Karpas-422 (cell line): ENCODE measurements around the gene ZNF511. TPM values are rescaled to one million over a fixed set of nuclear protein-coding genes. Genes with fewer than 3 reads are reported as not detected.

Experiments
- DNase-seq: peaks from one replicate; pipeline ENCODE4 v3.0.0-alpha.2; 2015
- H2AFZ ChIP-seq: fragments of 200-600 bp; sonication (generic); 2 replicates; pipeline ENCODE4 v1.6.1; 2014; ENCODE audit warnings: antibody characterized with exemption, low read length, mixed read lengths
- H3K27ac ChIP-seq: fragments of 200-600 bp; sonication (generic); 2 replicates; pipeline ENCODE4 v1.5.1; 2014; ENCODE audit warnings: mild to moderate bottlenecking, low read length, moderate library complexity
- H3K27me3 ChIP-seq: fragments of 200-600 bp; sonication (generic); 2 replicates; pipeline ENCODE4 v1.6.1; 2014; ENCODE audit warnings: low read length, mixed read lengths
- H3K36me3 ChIP-seq: fragments of 200-600 bp; sonication (generic); 2 replicates; pipeline ENCODE4 v1.6.1; 2014; ENCODE audit warnings: low read length, mixed read lengths; ENCODE audit not compliant: insufficient read depth
- H3K4me1 ChIP-seq: fragments of 200-600 bp; sonication (generic); 2 replicates; pipeline ENCODE4 v1.6.1; 2014; ENCODE audit warnings: mild to moderate bottlenecking, low read length, mixed read lengths
- H3K4me2 ChIP-seq: fragments of 200-600 bp; sonication (generic); 2 replicates; pipeline ENCODE4 v1.6.1; 2014; ENCODE audit warnings: low read length, low read depth, mild to moderate bottlenecking; ENCODE audit not compliant: poor library complexity, severe bottlenecking
- H3K4me3 ChIP-seq: fragments of 200-600 bp; sonication (generic); 2 replicates; pipeline ENCODE4 v1.5.1; 2014; ENCODE audit warnings: mild to moderate bottlenecking, antibody characterized with exemption, low read length, mixed read lengths
- H3K79me2 ChIP-seq: fragments of 200-600 bp; sonication (generic); 2 replicates; pipeline ENCODE4 v1.6.1; 2014; ENCODE audit warnings: mild to moderate bottlenecking, low read length, mixed read lengths
- H3K9ac ChIP-seq: fragments of 200-600 bp; sonication (generic); 2 replicates; pipeline ENCODE4 v1.6.0; 2014; ENCODE audit warnings: low read length
- H3K9me2 ChIP-seq: fragments of 200-600 bp; sonication (generic), shearing (Covaris generic); replicated peaks from 2 replicates; pipeline ENCODE4 v1.6.0; 2014; ENCODE audit warnings: mild to moderate bottlenecking, low read length, moderate library complexity; ENCODE audit not compliant: insufficient read depth
- H3K9me3 ChIP-seq: fragments of 300-700, 200-600 bp; sonication (generic); 2 replicates; pipeline ENCODE4 v1.6.1; 2014; ENCODE audit warnings: low read length, mixed read lengths
- H4K20me1 ChIP-seq: fragments of 200-600 bp; sonication (generic); 2 replicates; pipeline ENCODE4 v1.6.1; 2014; ENCODE audit warnings: mild to moderate bottlenecking, antibody characterized with exemption, low read length, low read depth; ENCODE audit not compliant: insufficient read depth
- total RNA-seq: library from RNA; depleted of rRNA; stranded (reverse); fragments of >200 nt; shearing (Covaris generic); gene quantifications from 2 replicates; pipeline ENCODE4 v1.2.3, GENCODE V29; 2014; ENCODE audit warnings: low replicate concordance

The ZNF511 gene
- total RNA-seq, 1 experiment from 2014 or later = 14.0 TPM

GRCh38 chr10:133355991-133356390, 47.3 kb downstream of the ZNF511 start:
- no peak overlapping the region for H3K27ac ChIP-seq
- H3K27me3 ChIP-seq = no peaks in the 10 kb centered on the region
- H3K79me2 ChIP-seq = no peaks in the 10 kb centered on the region
- no peaks in the 10 kb centered on the region for H3K9me2 ChIP-seq
- H4K20me1 ChIP-seq = no peaks in the 10 kb centered on the region
- no peak for DNase-seq
- H3K9me3 ChIP-seq = no peaks in the 10 kb centered on the region
- H2AFZ ChIP-seq = no peak overlapping the region
- no peaks in the 10 kb centered on the region for H3K36me3 ChIP-seq
- no peak overlapping the region for H3K4me2 ChIP-seq
- H3K9ac ChIP-seq = no peak overlapping the region
- H3K4me1 ChIP-seq = peaks cover 5% of the 10 kb centered on the region; the same call in 1 of the 2 replicates
- no peak overlapping the region for H3K4me3 ChIP-seq

- Histone ChIP-seq H3K27ac (no peak overlapping the region), H2AFZ (no peak overlapping the region), H3K9me3 (no peaks in the 10 kb centered on the region), H3K9ac (no peak overlapping the region), H3K9me2 (no peaks in the 10 kb centered on the region), H3K4me1 (peaks cover 5% of the 10 kb centered on the region; the same call in 1 of the 2 replicates), H3K27me3 (no peaks in the 10 kb centered on the region), H3K4me2 (peak overlapping the region; percentile 7), H3K4me3 (no peak overlapping the region), H3K36me3 (no peaks in the 10 kb centered on the region), H4K20me1 (no peaks in the 10 kb centered on the region), H3K79me2 (no peaks in the 10 kb centered on the region)
- no peak for DNase-seq
Observed at GRCh38 chr10:133356549-133357284, 48.0 kb downstream of the ZNF511 start.

GRCh38 chr10:133357285-133358161, 48.8 kb downstream of the ZNF511 start, which contains the start of gene FUOM:
Gene FUOM, minus strand, starts transcription at chr10:133358019. Its CDS starts 12 bp downstream, at chr10:133358007.
- no peaks in the 10 kb centered on the region for H3K36me3 ChIP-seq
- H3K27me3 ChIP-seq = no peaks in the 10 kb centered on the region
- no peak within 1 kb of the TSS for H3K27ac ChIP-seq
- no peak within 1 kb of the TSS for H3K4me3 ChIP-seq
- H2AFZ ChIP-seq = no peak within 1 kb of the TSS
- peak within 1 kb of the TSS; percentile 7 for H3K4me2 ChIP-seq
- H3K9ac ChIP-seq = no peak within 1 kb of the TSS
- H3K79me2 ChIP-seq = no peaks in the 10 kb centered on the region
- no peaks in the 10 kb centered on the region for H4K20me1 ChIP-seq
- no peaks in the 10 kb centered on the region for H3K9me2 ChIP-seq
- peaks cover 5% of the 10 kb centered on the region; the same call in 1 of the 2 replicates for H3K4me1 ChIP-seq
- H3K9me3 ChIP-seq = no peaks in the 10 kb centered on the region
- DNase-seq = peak; percentile 47

GRCh38 chr10:133358162-133358924, 49.6 kb downstream of the ZNF511 start:
- Histone ChIP-seq H3K4me1 (peaks cover 5% of the 10 kb centered on the region; the same call in 1 of the 2 replicates), H3K9me2 (no peaks in the 10 kb centered on the region), H3K27ac (no peak overlapping the region), H3K27me3 (no peaks in the 10 kb centered on the region), H3K4me3 (no peak overlapping the region), H3K4me2 (no peak overlapping the region), H2AFZ (no peak overlapping the region), H4K20me1 (no peaks in the 10 kb centered on the region), H3K9me3 (no peaks in the 10 kb centered on the region), H3K36me3 (no peaks in the 10 kb centered on the region), H3K79me2 (no peaks in the 10 kb centered on the region), H3K9ac (no peak overlapping the region)
- no peak for DNase-seq

GRCh38 chr10:133358925-133359310, 50.2 kb downstream of the ZNF511 start:
- Histone ChIP-seq H3K79me2 (no peaks in the 10 kb centered on the region), H3K9ac (no peak overlapping the region), H3K27me3 (no peaks in the 10 kb centered on the region), H3K4me3 (no peak overlapping the region), H3K36me3 (no peaks in the 10 kb centered on the region), H2AFZ (no peak overlapping the region), H3K9me3 (no peaks in the 10 kb centered on the region), H4K20me1 (no peaks in the 10 kb centered on the region), H3K4me2 (no peak overlapping the region), H3K9me2 (no peaks in the 10 kb centered on the region), H3K27ac (no peak overlapping the region), H3K4me1 (peaks cover 5% of the 10 kb centered on the region; the same call in 1 of the 2 replicates)
- no peak for DNase-seq

- no peak for DNase-seq
- Histone ChIP-seq H3K27me3 (no peaks in the 10 kb centered on the region), H3K9me3 (no peaks in the 10 kb centered on the region), H3K27ac (no peak overlapping the region), H3K4me1 (peaks cover 5% of the 10 kb centered on the region; the same call in 1 of the 2 replicates), H3K36me3 (no peaks in the 10 kb centered on the region), H3K9ac (no peak overlapping the region), H2AFZ (no peak overlapping the region), H3K4me2 (no peak overlapping the region), H4K20me1 (no peaks in the 10 kb centered on the region), H3K4me3 (no peak overlapping the region), H3K79me2 (no peaks in the 10 kb centered on the region), H3K9me2 (no peaks in the 10 kb centered on the region)
Observed at GRCh38 chr10:133359554-133359971, 50.8 kb downstream of the ZNF511 start.

GRCh38 chr10:133359972-133360610, 51.4 kb downstream of the ZNF511 start:
- H3K4me2 ChIP-seq = no peak overlapping the region
- H3K4me3 ChIP-seq = no peak overlapping the region
- H3K79me2 ChIP-seq = no peaks in the 10 kb centered on the region
- no peaks in the 10 kb centered on the region for H3K9me3 ChIP-seq
- H3K27me3 ChIP-seq = no peaks in the 10 kb centered on the region
- no peaks in the 10 kb centered on the region for H4K20me1 ChIP-seq
- peaks cover 5% of the 10 kb centered on the region; the same call in 1 of the 2 replicates for H3K4me1 ChIP-seq
- H3K27ac ChIP-seq = no peak overlapping the region
- DNase-seq = no peak
- H3K9ac ChIP-seq = no peak overlapping the region
- H3K36me3 ChIP-seq = no peaks in the 10 kb centered on the region
- H2AFZ ChIP-seq = no peak overlapping the region
- H3K9me2 ChIP-seq = no peaks in the 10 kb centered on the region
